NCI-H2081 (cell line): Measurements from ENCODE around the gene PAPLN.
"Not testable (repeated sequence)": the region's sequence is repeated elsewhere in the genome, so short reads cannot be mapped to it uniquely, and the experiment has no call there.

Experiments
- DNase-seq, 2 experiments: peaks; one replicate each; lab custom pipeline; 2025; lab: John Stamatoyannopoulos, UW

Gene PAPLN

GRCh38 chr14:73290279-73290678, 53.0 kb downstream of the PAPLN start:
- no peak for DNase-seq

- no peak for DNase-seq
Measured at GRCh38 chr14:73293782-73294781, 56.8 kb downstream of the PAPLN start.

GRCh38 chr14:73295198-73295796, 58.0 kb downstream of the PAPLN start:
- DNase-seq, result peak; percentile 51 to 59

DNA sequence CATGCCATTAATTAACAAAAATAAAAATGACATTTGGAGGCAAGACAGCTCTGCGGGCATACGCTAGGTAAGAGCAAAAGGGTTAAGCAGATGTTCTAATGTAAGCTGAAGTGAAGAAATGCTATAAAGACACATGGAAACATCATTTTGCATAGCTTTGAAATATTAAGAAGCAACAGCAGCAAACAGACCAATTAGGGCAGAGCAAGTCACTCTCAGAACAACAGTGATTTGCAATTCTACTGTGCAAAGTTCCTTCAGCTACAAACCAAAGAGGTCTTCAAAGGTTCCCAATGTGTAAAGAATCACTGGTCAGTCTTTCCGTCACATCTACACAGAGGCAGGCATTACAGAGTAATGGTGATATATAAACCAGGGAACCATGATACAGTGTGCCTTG, 68.2 kb downstream of the PAPLN start:
- no peak for DNase-seq

- DNase-seq, result no peak
Measured at GRCh38 chr14:73307261-73307660, 70.0 kb downstream of the PAPLN start.

GRCh38 chr14:73309207-73309606, 71.9 kb downstream of the PAPLN start:
- not testable (repeated sequence) for DNase-seq

GRCh38 chr14:73311708-73312030, 74.4 kb downstream of the PAPLN start:
- no peak for DNase-seq

- no peak for DNase-seq
Measured at GRCh38 chr14:73312687-73313086, 75.4 kb downstream of the PAPLN start.

DNA sequence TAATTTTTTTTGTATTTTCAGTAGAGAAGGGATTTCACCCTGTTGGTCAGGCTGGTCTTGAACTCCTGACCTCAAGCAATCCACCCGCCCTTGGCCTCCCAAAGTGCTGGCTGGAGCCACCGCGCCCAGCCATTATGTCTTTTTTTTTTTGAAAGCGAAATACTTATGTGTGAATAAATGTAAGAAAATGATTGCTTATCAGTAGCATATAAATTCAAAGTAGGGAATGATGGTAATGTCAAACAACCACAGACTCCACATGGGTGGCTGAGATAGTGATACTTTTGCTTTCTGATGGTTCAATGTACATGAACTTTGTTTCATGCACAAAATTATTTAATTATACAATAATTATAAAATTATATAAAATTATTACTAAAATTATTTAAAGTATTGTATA, 75.8 kb downstream of the PAPLN start:
- no peak for DNase-seq

GRCh38 chr14:73323896-73324399, 86.6 kb downstream of the PAPLN start:
- DNase-seq, result no peak
